Spleen (tissue), 11 donors: ENCODE measurements around the gene CYB561D2. TPM values are rescaled to one million over a fixed set of nuclear protein-coding genes. Genes with fewer than 3 reads are reported as not detected.

ENCODE experiments used
- DNase-seq: peaks from one replicate; pipeline ENCODE4 v3.0.0-alpha.2; 2020
- H3K27ac ChIP-seq, 8 donors: fragments of 200-600 bp; sonication (generic) in 7 of 8; 1 replicate in 4 of 8; 2 replicates in 4 of 8; pipeline versions ENCODE4 v1.5.0 to v1.8.0; 2016 to 2021; ENCODE audit warnings: inconsistent platforms in 4 of 8, mild to moderate bottlenecking in 4 of 8, moderate library complexity in 1 of 8
- H3K27me3 ChIP-seq, 7 donors: fragments of 200-600 bp; sonication (generic) in 6 of 7; replicated peaks in 1 of 7; 1 replicate in 4 of 7; 2 replicates in 3 of 7; pipeline versions ENCODE4 v1.5.0 to v1.8.0; 2016 to 2021; ENCODE audit warnings: inconsistent platforms in 3 of 7, mild to moderate bottlenecking in 1 of 7
- H3K36me3 ChIP-seq, 6 donors: fragments of 200-600 bp; sonication (generic) in 5 of 6; 1 replicate in 4 of 6; 2 replicates in 2 of 6; pipeline versions ENCODE4 v1.5.0 to v1.8.0; 2016 to 2021; ENCODE audit warnings: inconsistent platforms in 2 of 6
- H3K4me1 ChIP-seq, 6 donors: fragments of 200-600 bp; sonication (generic) in 5 of 6; 1 replicate in 3 of 6; 2 replicates in 3 of 6; pipeline versions ENCODE4 v1.5.0 to v1.8.0; 2016 to 2021; ENCODE audit warnings: inconsistent platforms in 3 of 6
- H3K4me3 ChIP-seq, 8 donors: fragments of 200-600 bp; sonication (generic) in 7 of 8; 1 replicate in 4 of 8; 2 replicates in 4 of 8; pipeline versions ENCODE4 v1.5.0 to v1.8.0; 2016 to 2021; ENCODE audit warnings: inconsistent platforms in 4 of 8, mild to moderate bottlenecking in 4 of 8, moderate library complexity in 2 of 8
- H3K9me3 ChIP-seq, 8 donors: fragments of 200-600 bp; sonication (generic) in 7 of 8; 1 replicate in 4 of 8; 2 replicates in 4 of 8; pipeline versions ENCODE4 v1.5.0 to v1.8.0; 2016 to 2021; ENCODE audit warnings: inconsistent platforms in 4 of 8
- CTCF ChIP-seq, 11 experiments: fragments of 200-600 bp in 7 of 11; fragments of 450-650 bp in 4 of 11; sonication (generic) in 4 of 11; IDR thresholded peaks in 8 of 11; conservative IDR thresholded peaks in 3 of 11; 1 replicate in 7 of 11; 2 replicates in 4 of 11; pipeline versions ENCODE4 v1.4.0 to v1.8.0; 2016 to 2021; ENCODE audit warnings: antibody characterized with exemption in 11 of 11, inconsistent platforms in 4 of 11, mild to moderate bottlenecking in 1 of 11
- POLR2A ChIP-seq, 3 donors: fragments of 450-650 bp; IDR thresholded peaks; one replicate each; pipeline ENCODE4 v1.5.1; 2017; ENCODE audit warnings: antibody characterized with exemption in 3 of 3, mild to moderate bottlenecking in 1 of 3
- POLR2AphosphoS5 ChIP-seq, 3 donors: sonication (generic); formaldehyde crosslinking; IDR thresholded peaks; one replicate each; pipeline ENCODE4 v1.5.1; 2017; ENCODE audit warnings: antibody characterized with exemption in 3 of 3
- WGBS, 5 donors: extraction: QIAGEN DNeasy Blood & Tissue Kit in 3 of 5; methylation state at CpG; one replicate each; pipeline versions ENCODE4 v1.1.5 to v1.1.7; 2013 to 2018; 5-methylcytosine and 5-hydroxymethylcytosine counted together
- intact Hi-C: fragments of 100-400 bp; cut with DNase I; formaldehyde crosslinking; loops from one replicate; pipeline ENCODE4 v1.15.0; 2023; ENCODE audit warnings: low total_unique reads
- polyA plus RNA-seq, 3 donors: library from polyadenylated mRNA; stranded (reverse); fragments of 200-250 nt; gene quantifications; one replicate each; pipeline ENCODE4 v1.2.1, GENCODE V29; 2013
- total RNA-seq, 7 donors: library from RNA; depleted of rRNA in 3 of 7; stranded (reverse); fragments of >200 nt in 3 of 7; fragmentation: NEBNext Ultra II Directional in 4 of 7; extraction: Animal tissue kit (Norgen Biotek cat#: 25700) in 4 of 7; gene quantifications; one replicate each; pipeline versions ENCODE4 v1.1.0 to v1.2.1, GENCODE V29; 2016 to 2021
- donor health status: healthy with polysubstance abuse.
- donor health status: DM: no; HTN: no; CAD: no; lungs with moderate emphysema.
- donor health status: DM: no; HTN: no; CAD: no.
- donor health status: Bipolar disorder and iron deficiency.
- donor health status: healthy.
- donor health status: DM: no; HTN: no; CAD: no.
- donor health status: DM: yes; HTN: yes; CAD: no.

CYB561D2 gene
- total and polyA plus RNA-seq, 10 donors: 18.7 to 35.2 (median 26.4) TPM

GRCh38 chr3:50351323-50351697, 648 bp downstream of the CYB561D2 start:
- Histone ChIP-seq H3K4me1 (peaks cover 15 to 98% (median 75%) of the 10 kb centered on the region in 6 donors), H3K9me3 (no peaks in the 10 kb centered on the region), H3K27me3 (no peaks in the 10 kb centered on the region), H3K27ac (peak overlapping the region; percentile 92 to 100 (median 94)), H3K36me3 (peaks cover 0 to 72% (median 49%) of the 10 kb centered on the region in 6 donors), H3K4me3 (peak overlapping the region; percentile 52 to 93 (median 63))
- DNase-seq: no peak
- intact Hi-C loops: no loop called here
- 58 to 76% (median 64%) methylated on average over 11 of the region's 11 CpGs for WGBS, 5 donors
- no peak for TF ChIP-seq POLR2A (IDR thresholded peaks at IDR 0.05)
- TF ChIP-seq CTCF (IDR thresholded peaks at IDR 0.05 in 8 of 11, conservative IDR thresholded peaks at IDR 0.05 in 3 of 11): no peak
- TF ChIP-seq POLR2AphosphoS5 (IDR thresholded peaks at IDR 0.05): no peak

- WGBS, 5 donors: 36 to 57% (median 43%) methylated on average over 2 of the region's 2 CpGs
Observed at GRCh38 chr3:50352781-50353180, 2.1 kb downstream of the CYB561D2 start.

DNA sequence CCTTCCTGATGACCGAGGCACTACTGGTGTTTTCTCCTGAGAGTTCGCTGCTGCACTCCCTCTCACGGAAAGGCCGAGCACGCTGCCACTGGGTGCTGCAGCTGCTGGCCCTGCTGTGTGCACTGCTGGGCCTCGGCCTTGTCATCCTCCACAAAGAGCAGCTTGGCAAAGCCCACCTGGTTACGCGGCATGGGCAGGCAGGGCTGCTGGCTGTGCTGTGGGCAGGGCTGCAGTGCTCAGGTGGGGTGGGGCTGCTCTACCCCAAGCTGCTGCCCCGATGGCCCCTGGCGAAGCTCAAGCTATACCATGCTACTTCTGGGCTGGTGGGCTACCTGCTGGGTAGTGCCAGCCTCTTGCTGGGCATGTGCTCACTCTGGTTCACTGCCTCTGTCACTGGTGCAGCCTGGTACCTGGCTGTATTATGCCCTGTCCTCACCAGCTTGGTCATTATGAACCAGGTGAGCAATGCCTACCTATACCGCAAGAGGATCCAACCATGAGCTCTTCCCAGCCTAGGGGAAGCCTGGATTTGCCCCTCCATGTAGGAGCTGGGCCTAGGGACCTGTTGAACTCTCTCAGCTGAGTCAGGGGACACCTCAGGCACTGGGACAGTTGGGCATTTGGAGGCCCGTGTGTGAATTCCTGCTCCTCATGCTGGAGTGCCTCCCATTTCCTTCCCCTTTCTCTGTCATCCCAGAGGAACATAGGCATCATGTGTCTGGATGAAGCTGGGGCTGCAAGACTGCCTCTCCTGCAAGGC, 2.8 kb downstream of the CYB561D2 start:
- H3K27me3 ChIP-seq: no peaks in the 10 kb centered on the region
- DNase-seq: no peak
- peaks cover 0 to 81% (median 44%) of the 10 kb centered on the region in 6 donors for H3K36me3 ChIP-seq
- no peak overlapping the region for H3K4me3 ChIP-seq
- no peaks in the 10 kb centered on the region for H3K9me3 ChIP-seq
- peaks cover 36 to 98% (median 80%) of the 10 kb centered on the region in 6 donors for H3K4me1 ChIP-seq
- 81 to 92% (median 84%) methylated on average over 8 to 12 of the region's 12 CpGs for WGBS, 5 donors
- intact Hi-C loops: no loop called here
- TF ChIP-seq POLR2A (IDR thresholded peaks at IDR 0.05) (no peak), POLR2AphosphoS5 (IDR thresholded peaks at IDR 0.05) (peak; percentile 42 to 79 (median 58))
- peak overlapping the region in 2 of 8 donors; percentile 2 to 33 for H3K27ac ChIP-seq

More at GRCh38 chr3:50352781-50353180, 2.1 kb downstream of the CYB561D2 start:
- no peak for DNase-seq
- intact Hi-C loops: no loop called here
- H3K4me3 ChIP-seq: no peak overlapping the region
- peaks cover 30 to 98% (median 77%) of the 10 kb centered on the region in 6 donors for H3K4me1 ChIP-seq
- TF ChIP-seq POLR2A (IDR thresholded peaks at IDR 0.05) (no peak), CTCF (IDR thresholded peaks at IDR 0.05 in 8 of 11, conservative IDR thresholded peaks at IDR 0.05 in 3 of 11) (no peak), POLR2AphosphoS5 (IDR thresholded peaks at IDR 0.05) (no peak)
- peaks cover 0 to 81% (median 50%) of the 10 kb centered on the region in 6 donors for H3K36me3 ChIP-seq
- no peaks in the 10 kb centered on the region for H3K9me3 ChIP-seq
- no peaks in the 10 kb centered on the region for H3K27me3 ChIP-seq
- peak overlapping the region in 1 of 8 donors; percentile 33 for H3K27ac ChIP-seq

GRCh38 chr3:50354186-50354764, 3.6 kb downstream of the CYB561D2 start:
- H3K36me3 ChIP-seq: peaks cover 0 to 75% (median 40%) of the 10 kb centered on the region in 6 donors
- H3K4me3 ChIP-seq: no peak overlapping the region
- H3K27me3 ChIP-seq: no peaks in the 10 kb centered on the region
- no peaks in the 10 kb centered on the region for H3K9me3 ChIP-seq
- TF ChIP-seq POLR2A (IDR thresholded peaks at IDR 0.05): no peak
- TF ChIP-seq CTCF (IDR thresholded peaks at IDR 0.05 in 8 of 11, conservative IDR thresholded peaks at IDR 0.05 in 3 of 11): no peak
- TF ChIP-seq POLR2AphosphoS5 (IDR thresholded peaks at IDR 0.05): no peak
- intact Hi-C loops: no loop called here
- H3K4me1 ChIP-seq: peaks cover 39 to 98% (median 80%) of the 10 kb centered on the region in 6 donors
- H3K27ac ChIP-seq: no peak overlapping the region
- no peak for DNase-seq
- 84 to 93% (median 90%) methylated on average over 5 of the region's 5 CpGs for WGBS, 5 donors
